Ovary (tissue), 9 donors: Measurements from ENCODE around the gene TRMT2A. TPM values are rescaled to one million over a fixed set of nuclear protein-coding genes. Genes with fewer than 3 reads are reported as not detected.
A peak's percentile ranks its signal among the peaks of the same experiment; 100 is the strongest.

Experiments
- DNase-seq, 5 donors: peaks; one replicate each; pipeline ENCODE4 v3.0.0-alpha.2; 2019 to 2020
- H3K27ac ChIP-seq, 2 donors: fragments of 200-600 bp; one replicate each; pipeline versions ENCODE4 v1.5.1 to v1.8.0; 2019 to 2022
- H3K27me3 ChIP-seq: fragments of 200-600 bp; one replicate; pipeline ENCODE4 v1.8.0; 2022
- H3K36me3 ChIP-seq: fragments of 200-600 bp; sonication (generic); one replicate; pipeline ENCODE4 v1.5.1; 2019
- H3K4me1 ChIP-seq: one replicate; pipeline ENCODE4 v1.8.1; 2013; ENCODE audit warnings: mild to moderate bottlenecking, moderate library complexity; ENCODE audit not compliant: insufficient read depth
- H3K4me3 ChIP-seq: fragments of 200-600 bp; sonication (generic); one replicate; pipeline ENCODE4 v1.5.1; 2017
- H3K9me3 ChIP-seq, 2 donors: fragments of 200-600 bp in 1 of 2; sonication (generic) in 1 of 2; one replicate each; pipeline versions ENCODE4 v1.5.1 to v1.8.1; 2013 to 2019; ENCODE audit warnings: mild to moderate bottlenecking in 1 of 2, moderate library complexity in 1 of 2
- CTCF ChIP-seq, 3 donors: fragments of 450-650 bp in 2 of 3; fragments of 200-600 bp in 1 of 3; IDR thresholded peaks; one replicate each; pipeline versions ENCODE4 v1.5.1 to v1.8.0; 2016 to 2022; ENCODE audit warnings: antibody characterized with exemption in 3 of 3, mild to moderate bottlenecking in 1 of 3
- EP300 ChIP-seq: sonication (generic); formaldehyde crosslinking; IDR thresholded peaks from one replicate; pipeline ENCODE4 v1.6.1; 2017; ENCODE audit warnings: antibody characterized with exemption
- POLR2A ChIP-seq: fragments of 450-650 bp; IDR thresholded peaks from one replicate; pipeline ENCODE4 v1.6.1; 2017; ENCODE audit warnings: antibody characterized with exemption, mild to moderate bottlenecking, moderate library complexity
- WGBS, 3 donors: extraction: QIAGEN DNeasy Blood & Tissue Kit in 1 of 3; methylation state at CpG; one replicate each; pipeline versions ENCODE4 v1.1.5 to v1.1.7; 2013 to 2017; 5-methylcytosine and 5-hydroxymethylcytosine counted together
- intact Hi-C, 4 donors: fragments of 100-400 bp; cut with DNase I; formaldehyde crosslinking; loops; one replicate each; pipeline versions ENCODE4 v1.11.0 to v1.15.1; 2022 to 2023
- polyA plus RNA-seq, 2 donors: library from polyadenylated mRNA; stranded (reverse); fragments of 200-250 nt in 1 of 2; fragments of 350-450 nt in 1 of 2; fragmentation: Illumina TruSeq in 1 of 2; extraction: RNeasy Lipid Tissue Mini Kit (QIAGEN cat#74804) in 1 of 2; gene quantifications; one replicate each; pipeline ENCODE4 v1.2.3, GENCODE V29; 2013 to 2014
- total RNA-seq, 7 donors: library from RNA; depleted of rRNA in 2 of 7; stranded (reverse); fragments of >200 nt in 2 of 7; fragmentation: NEBNext Ultra II Directional in 3 of 7; extraction: Animal tissue kit (Norgen Biotek cat#: 25700) in 3 of 7; gene quantifications; one replicate each; pipeline versions ENCODE4 v1.1.0 to v1.2.4, GENCODE V29; 2016 to 2023
- donor health status: DM: no; HTN: no; CAD: no; lungs with moderate emphysema.
- donor health status: DM: no; HTN: no; CAD: no.
- donor health status: Bipolar disorder and iron deficiency.
- donor health status: DM: yes; HTN: yes; CAD: no.
- donor health status: DM: no; HTN: no; CAD: no.
- donor health status: DM: yes; HTN: yes; CAD: no.

Gene TRMT2A
- total and polyA plus RNA-seq, 9 donors = 2.8 to 59.7 (median 44.6) TPM

- 67 to 77% (median 75%) methylated on average over 3 of the region's 3 CpGs for WGBS, 3 donors
- intact Hi-C loops = loop anchor here in 1 of 4 donors (10.0 kb wide), 1 partner anchor 64 kb away; no protein-coding TSS in a partner anchor
- peaks cover 6% of the 10 kb centered on the region for H3K4me1 ChIP-seq
Measured at GRCh38 chr22:20130319-20130718, 13.3 kb upstream of the TRMT2A start.

GRCh38 chr22:20129747-20130014 lies 12.7 kb upstream of the TRMT2A start:
- H3K4me1 ChIP-seq = peaks cover 6% of the 10 kb centered on the region
- no peaks in the 10 kb centered on the region for H3K36me3 ChIP-seq
- intact Hi-C loops = loop anchor here in 2 of 4 donors (10.0 kb wide), 2 partner anchors 65 to 155 kb away; no protein-coding TSS in a partner anchor
- no peak for DNase-seq
- H3K9me3 ChIP-seq = no peaks in the 10 kb centered on the region
- TF ChIP-seq EP300 = no peak
- H3K4me3 ChIP-seq = no peak overlapping the region
- H3K27ac ChIP-seq = no peak overlapping the region
- WGBS, 3 donors = 57 to 74% (median 59%) methylated on average over 3 of the region's 3 CpGs
- no peaks in the 10 kb centered on the region for H3K27me3 ChIP-seq

More at GRCh38 chr22:20130319-20130718, 13.3 kb upstream of the TRMT2A start:
- TF ChIP-seq CTCF (IDR thresholded peaks at IDR 0.05) = no peak
- no peak for TF ChIP-seq POLR2A
- TF ChIP-seq EP300 = no peak
- no peaks in the 10 kb centered on the region for H3K9me3 ChIP-seq
- no peaks in the 10 kb centered on the region for H3K27me3 ChIP-seq
- no peak overlapping the region for H3K4me3 ChIP-seq
- H3K36me3 ChIP-seq = no peaks in the 10 kb centered on the region
- DNase-seq = no peak
- H3K27ac ChIP-seq = peak overlapping the region in 1 of 2 donors; percentile 94

GRCh38 chr22:20128902-20129746 lies 12.1 kb upstream of the TRMT2A start:
- no peaks in the 10 kb centered on the region for H3K9me3 ChIP-seq
- no peaks in the 10 kb centered on the region for H3K27me3 ChIP-seq
- intact Hi-C loops = loop anchor here in 1 of 4 donors (10.0 kb wide), 1 partner anchor 154 kb away; no protein-coding TSS in a partner anchor
- H3K27ac ChIP-seq = no peak overlapping the region
- TF ChIP-seq CTCF (IDR thresholded peaks at IDR 0.05) = no peak
- TF ChIP-seq POLR2A = no peak
- no peak for TF ChIP-seq EP300
- no peaks in the 10 kb centered on the region for H3K36me3 ChIP-seq
- H3K4me3 ChIP-seq = no peak overlapping the region
- no peak for DNase-seq
- peaks cover 6% of the 10 kb centered on the region for H3K4me1 ChIP-seq
- WGBS, 3 donors = 29 to 34% (median 29%) methylated on average over 16 to 18 of the region's 18 CpGs

- TF ChIP-seq EP300 (no peak), CTCF (IDR thresholded peaks at IDR 0.05) (no peak), POLR2A (no peak)
- Histone ChIP-seq H3K36me3 (no peaks in the 10 kb centered on the region), H3K4me3 (no peak overlapping the region), H3K27ac (no peak overlapping the region), H3K27me3 (no peaks in the 10 kb centered on the region), H3K4me1 (peaks cover 6% of the 10 kb centered on the region), H3K9me3 (no peaks in the 10 kb centered on the region)
- intact Hi-C loops = loop anchor here in 1 of 4 donors (10.0 kb wide), 1 partner anchor 154 kb away; no protein-coding TSS in a partner anchor
- 40 to 53% (median 49%) methylated on average over 2 of the region's 2 CpGs for WGBS, 3 donors
- no peak for DNase-seq
Measured at GRCh38 chr22:20128619-20128901, 11.5 kb upstream of the TRMT2A start.
